NCI-H146 treated with DMSO at 0.1 percent for 48 hours (cell line): ENCODE results near the gene ITIH4.
"Not testable (repeated sequence)": the region's sequence is repeated elsewhere in the genome, so short reads cannot be mapped to it uniquely, and the experiment has no call there.

Experiments
- DNase-seq: peaks from one replicate; lab custom pipeline; 2025; ENCODE audit not compliant: unreplicated experiment; lab: John Stamatoyannopoulos, UW

ITIH4 gene

GRCh38 chr3:52787246-52787645, 43.2 kb downstream of the ITIH4 start:
- no peak for DNase-seq

GRCh38 chr3:52786330-52787215, 43.9 kb downstream of the ITIH4 start:
- DNase-seq, result no peak

- DNase-seq, result no peak
These were observed 45.4 kb downstream of the ITIH4 start for GRCh38 chr3:52784931-52785590.

- DNase-seq, result no peak
These were observed 46.4 kb downstream of the ITIH4 start for GRCh38 chr3:52784021-52784621.

- no peak for DNase-seq
These were observed 47.3 kb downstream of the ITIH4 start for GRCh38 chr3:52783211-52783555.

GRCh38 chr3:52782412-52783210, 47.9 kb downstream of the ITIH4 start:
- DNase-seq, result no peak

GRCh38 chr3:52781741-52782140, 48.7 kb downstream of the ITIH4 start:
- DNase-seq, result no peak

GRCh38 chr3:52779837-52780585, 50.5 kb downstream of the ITIH4 start:
- no peak for DNase-seq

GRCh38 chr3:52779011-52779836, 51.2 kb downstream of the ITIH4 start:
- no peak for DNase-seq

GRCh38 chr3:52777959-52778805, 52.3 kb downstream of the ITIH4 start:
- no peak for DNase-seq

- DNase-seq, result no peak
These were observed 53.1 kb downstream of the ITIH4 start, which contains the start of gene ITIH1 for GRCh38 chr3:52777127-52777958. Gene ITIH1, plus strand, starts transcription at chr3:52777599. Its CDS starts 17 bp downstream, at chr3:52777616.

- not testable (repeated sequence) for DNase-seq
These were observed 54.0 kb downstream of the ITIH4 start for GRCh38 chr3:52776486-52776885.

GRCh38 chr3:52775877-52776276, 54.6 kb downstream of the ITIH4 start:
- DNase-seq, result no peak

- no peak for DNase-seq
These were observed 55.3 kb downstream of the ITIH4 start for GRCh38 chr3:52774901-52775864.

- no peak for DNase-seq
These were observed 56.3 kb downstream of the ITIH4 start for GRCh38 chr3:52774066-52774713.
